Measurements from ENCODE around the gene KIF18B.

Gene KIF18B

GRCh38 chr17:44919885-44920564 lies 27.5 kb downstream of the KIF18B start:
- DNase-seq (ENCODE audit: low read depth, low spot score): no peak

- DNase-seq (ENCODE audit: low read depth, low spot score): no peak
These were observed 28.2 kb downstream of the KIF18B start for GRCh38 chr17:44919411-44919810.

GRCh38 chr17:44918006-44918405 lies 29.6 kb downstream of the KIF18B start:
- no peak for DNase-seq (ENCODE audit: low read depth, low spot score)

- no peak for DNase-seq (ENCODE audit: low read depth, low spot score)
These were observed 30.1 kb downstream of the KIF18B start for GRCh38 chr17:44917456-44917855.

GRCh38 chr17:44916781-44917241 lies 30.8 kb downstream of the KIF18B start:
- DNase-seq (ENCODE audit: low read depth, low spot score): no peak

GRCh38 chr17:44915862-44916780 lies 31.5 kb downstream of the KIF18B start:
- no peak for DNase-seq (ENCODE audit: low read depth, low spot score)

- DNase-seq (ENCODE audit: low read depth, low spot score): no peak
These were observed 32.2 kb downstream of the KIF18B start, which contains the start of gene GFAP for GRCh38 chr17:44915321-44915726. Gene GFAP, minus strand, starts transcription at chr17:44915500. Its CDS starts 14 bp downstream, at chr17:44915486.

- no peak for DNase-seq (ENCODE audit: low read depth, low spot score)
These were observed 32.8 kb downstream of the KIF18B start for GRCh38 chr17:44914698-44915271.

GRCh38 chr17:44914148-44914547 lies 33.4 kb downstream of the KIF18B start:
- DNase-seq (ENCODE audit: low read depth, low spot score): no peak

- DNase-seq (ENCODE audit: low read depth, low spot score): no peak
These were observed 33.9 kb downstream of the KIF18B start for GRCh38 chr17:44913676-44914075.

- DNase-seq (ENCODE audit: low read depth, low spot score): no peak
These were observed 34.6 kb downstream of the KIF18B start for GRCh38 chr17:44912763-44913544.

- DNase-seq (ENCODE audit: low read depth, low spot score): peak; percentile 57
These were observed 36.2 kb downstream of the KIF18B start for GRCh38 chr17:44911133-44912001.

- DNase-seq (ENCODE audit: low read depth, low spot score): no peak
These were observed 37.1 kb downstream of the KIF18B start for GRCh38 chr17:44910231-44911106.

GRCh38 chr17:44909681-44910144 lies 37.9 kb downstream of the KIF18B start:
- no peak for DNase-seq (ENCODE audit: low read depth, low spot score)

- DNase-seq (ENCODE audit: low read depth, low spot score): no peak
These were observed 38.7 kb downstream of the KIF18B start for GRCh38 chr17:44908761-44909326.

- no peak for DNase-seq (ENCODE audit: low read depth, low spot score)
These were observed 39.7 kb downstream of the KIF18B start for GRCh38 chr17:44907729-44908470.

GRCh38 chr17:44906763-44907728 lies 40.5 kb downstream of the KIF18B start:
- DNase-seq (ENCODE audit: low read depth, low spot score): no peak

All from iPS DF 19.7 (cell line).